ENCODE data around the gene XIRP2. TPM values are rescaled to one million over a fixed set of nuclear protein-coding genes. Genes with fewer than 3 reads are reported as not detected.

The XIRP2 gene
- total RNA-seq, 8 experiments from 2014 or later, result 0.05 to 0.93 (median 0.22) TPM; not detected in 2

DNA sequence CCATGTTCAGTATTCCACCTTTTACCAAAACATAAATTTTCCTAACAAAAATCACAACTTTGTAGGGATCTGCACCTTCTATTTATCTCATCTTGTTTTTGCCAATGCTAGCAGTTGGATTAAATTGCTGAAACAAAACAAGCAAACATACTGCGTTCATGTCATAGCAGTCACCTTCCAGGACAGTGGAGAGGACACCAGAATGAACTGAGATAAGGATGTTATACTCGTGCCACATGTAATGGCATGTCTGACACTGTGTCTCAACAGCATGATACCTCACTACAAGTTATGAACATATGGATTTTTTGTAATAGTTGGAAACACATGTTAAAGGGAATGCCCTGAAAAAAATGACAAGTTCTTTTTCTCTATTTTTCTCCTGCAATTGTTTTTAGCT lies 245.3 kb downstream of the XIRP2 start:
- in situ Hi-C loops (cut with MboI; ENCODE audit: low pct_unique_long_range_greater_than_20kb in 2 of 9, low sequenced_read_pairs in 9 of 9, unreplicated experiment in 9 of 9), result no loop called here
- Histone ChIP-seq H3K4me1 (replicated peaks in 1 of 2) (no peaks in the 10 kb centered on the region), H3K27ac (no peak overlapping the region), H3K4me3 (no peak overlapping the region)
- ATAC-seq (replicated peaks in 6 of 8), result no peak
- 0 to 100% (median 85%) methylated on average over 1 to 2 of the region's 2 CpGs for WGBS, 10 experiments

DNA sequence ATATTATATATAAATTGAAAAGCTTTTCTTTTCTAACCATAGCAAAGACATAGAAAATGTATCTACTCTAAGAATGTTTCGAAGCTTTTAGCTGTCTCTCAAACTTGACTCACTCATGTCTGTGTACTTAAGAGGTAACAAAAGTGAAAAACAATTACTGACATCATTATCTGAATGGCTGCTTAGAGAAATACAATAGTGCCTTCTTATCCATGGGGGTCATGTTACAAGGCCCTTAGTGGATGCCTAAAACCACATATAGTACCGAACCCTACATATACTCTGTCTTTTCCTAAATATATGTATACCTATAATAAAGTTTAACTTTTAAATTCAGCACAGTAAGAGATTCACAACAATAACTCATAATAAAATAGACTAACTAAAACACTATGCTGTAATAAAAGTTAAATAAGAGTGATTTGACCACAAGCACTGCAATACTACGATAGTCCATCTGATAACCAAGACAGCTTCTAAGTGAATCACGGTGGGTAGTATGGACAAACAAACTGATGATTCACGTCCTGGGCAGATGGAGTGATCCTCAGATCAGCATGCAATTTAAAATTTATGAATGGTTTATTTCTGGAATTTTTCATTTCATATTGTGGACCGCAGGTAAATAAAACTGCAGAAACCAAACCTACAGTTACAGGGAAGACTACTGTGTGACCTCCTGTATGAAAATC lies 246.2 kb downstream of the XIRP2 start:
- Histone ChIP-seq H3K27ac (no peak overlapping the region), H3K4me3 (no peak overlapping the region), H3K4me1 (replicated peaks in 1 of 2) (no peaks in the 10 kb centered on the region)
- 35 to 100% (median 90%) methylated on average over 3 to 6 of the region's 6 CpGs for WGBS, 10 experiments
- no peak for ATAC-seq (replicated peaks in 6 of 8)
- in situ Hi-C loops (cut with MboI; ENCODE audit: low pct_unique_long_range_greater_than_20kb in 2 of 9, low sequenced_read_pairs in 9 of 9, unreplicated experiment in 9 of 9), result no loop called here

DNA sequence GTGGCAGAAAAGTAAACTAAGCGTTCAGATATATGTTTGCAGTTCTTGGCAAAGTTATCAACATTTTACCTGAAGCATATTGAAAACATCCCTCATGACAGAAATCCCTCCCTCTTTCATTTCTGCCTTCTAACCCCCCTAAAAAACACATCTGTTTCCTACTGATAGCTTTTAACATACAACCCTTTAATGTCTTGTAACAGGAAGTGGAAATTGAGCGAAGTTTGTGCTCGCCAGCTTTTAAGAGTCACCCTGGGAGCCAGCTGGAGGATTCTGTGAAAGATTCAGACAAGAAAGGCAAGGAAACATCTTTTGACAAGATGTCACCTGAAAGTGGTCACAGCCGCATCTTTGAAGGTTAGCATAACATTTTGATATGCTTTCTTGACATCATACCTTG lies 247.4 kb downstream of the XIRP2 start:
- no peak for ATAC-seq (replicated peaks in 6 of 8)
- Histone ChIP-seq H3K4me1 (replicated peaks in 1 of 2) (peaks cover 0 to 2% of the 10 kb centered on the region in 2 donors), H3K27ac (no peak overlapping the region), H3K4me3 (no peak overlapping the region)
- in situ Hi-C loops (cut with MboI; ENCODE audit: low pct_unique_long_range_greater_than_20kb in 2 of 9, low sequenced_read_pairs in 9 of 9, unreplicated experiment in 9 of 9), result no loop called here
- 4 to 100% (median 79%) methylated on average over 1 to 4 of the region's 4 CpGs for WGBS, 10 experiments

GRCh38 chr2:167136879-167137596 lies 248.8 kb downstream of the XIRP2 start:
- Histone ChIP-seq H3K4me3 (no peak overlapping the region), H3K27ac (no peak overlapping the region), H3K4me1 (replicated peaks in 1 of 2) (peaks cover 0 to 3% of the 10 kb centered on the region in 2 donors)
- in situ Hi-C loops (cut with MboI; ENCODE audit: low pct_unique_long_range_greater_than_20kb in 2 of 9, low sequenced_read_pairs in 9 of 9, unreplicated experiment in 9 of 9), result no loop called here
- peak in 4 of 8 experiments; percentile 22 to 91 (median 44) for ATAC-seq (replicated peaks in 6 of 8)
- 0 to 100% (median 53%) methylated on average over 2 to 5 of the region's 5 CpGs for WGBS, 10 experiments

DNA sequence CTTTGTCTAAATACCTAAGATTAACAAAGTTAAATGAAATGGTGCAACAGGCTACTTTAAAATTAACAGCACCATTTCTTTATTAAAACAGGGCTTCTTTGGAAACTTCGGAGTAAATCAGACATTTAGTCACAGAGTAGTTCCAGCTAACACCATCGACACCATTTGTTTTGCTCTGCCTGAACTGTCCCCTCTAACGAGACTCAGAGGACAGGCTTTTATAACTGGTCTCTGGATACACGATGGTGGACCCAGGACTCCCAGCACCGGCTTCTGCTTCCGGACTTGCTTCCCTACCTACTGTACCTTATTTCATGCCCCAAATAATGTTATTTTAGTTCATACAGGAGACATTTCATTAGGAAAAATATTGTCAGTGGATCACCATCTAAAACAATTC lies 252.1 kb downstream of the XIRP2 start:
- no peak overlapping the region for H3K27ac ChIP-seq
- WGBS, 10 experiments, result 44 to 94% (median 83%) methylated on average over 5 to 6 of the region's 6 CpGs; no CpG with 5 or more reads in 1 of the 10 experiments
- no peak for ATAC-seq (replicated peaks in 6 of 8)

GRCh38 chr2:167140767-167141166 lies 252.5 kb downstream of the XIRP2 start:
- ATAC-seq (replicated peaks in 6 of 8), result peak in 5 of 8 experiments; percentile 57 to 96 (median 60)
- peaks cover 0 to 3% of the 10 kb centered on the region in 2 donors for H3K4me1 ChIP-seq (replicated peaks in 1 of 2)
- H3K4me3 ChIP-seq, result no peak overlapping the region
- in situ Hi-C loops (cut with MboI; ENCODE audit: low pct_unique_long_range_greater_than_20kb in 2 of 9, low sequenced_read_pairs in 9 of 9, unreplicated experiment in 9 of 9), result no loop called here
- no peak overlapping the region for H3K27ac ChIP-seq
- 0 to 94% (median 75%) methylated on average over 2 to 4 of the region's 4 CpGs; no CpG with 5 or more reads in 1 of the 10 experiments for WGBS, 10 experiments

More for the DNA sequence above, 252.1 kb downstream of the XIRP2 start:
- H3K4me1 ChIP-seq (replicated peaks in 1 of 2), result peaks cover 0 to 3% of the 10 kb centered on the region in 2 donors
- H3K4me3 ChIP-seq, result no peak overlapping the region
- in situ Hi-C loops (cut with MboI; ENCODE audit: low pct_unique_long_range_greater_than_20kb in 2 of 9, low sequenced_read_pairs in 9 of 9, unreplicated experiment in 9 of 9), result no loop called here

DNA sequence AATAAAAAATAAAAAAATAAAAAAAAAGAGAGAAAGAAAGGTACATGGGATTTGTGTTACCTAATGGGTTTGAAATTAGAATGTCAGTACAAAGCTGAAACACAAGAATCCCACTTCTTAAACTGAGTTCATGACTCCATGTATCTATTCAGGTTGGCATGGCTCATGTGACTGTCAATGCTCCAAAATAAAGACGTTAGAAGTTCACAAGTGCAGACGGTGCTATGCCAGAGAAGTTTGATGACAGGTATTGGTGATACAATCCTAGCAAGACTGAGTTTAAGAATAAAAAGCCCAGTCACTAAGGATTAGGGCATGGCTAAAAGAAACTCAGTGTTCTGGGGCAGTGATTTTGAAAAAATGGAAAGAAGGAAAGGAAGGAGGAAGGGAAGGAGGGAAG lies 254.3 kb downstream of the XIRP2 start:
- in situ Hi-C loops (cut with MboI; ENCODE audit: low pct_unique_long_range_greater_than_20kb in 2 of 9, low sequenced_read_pairs in 9 of 9, unreplicated experiment in 9 of 9), result no loop called here
- Histone ChIP-seq H3K27ac (no peak overlapping the region), H3K4me3 (no peak overlapping the region), H3K4me1 (replicated peaks in 1 of 2) (peaks cover 0 to 3% of the 10 kb centered on the region in 2 donors)
- WGBS, 10 experiments, result 42 to 100% (median 79%) methylated on average over 1 to 2 of the region's 2 CpGs
- ATAC-seq (replicated peaks in 6 of 8), result no peak

GRCh38 chr2:167144179-167144898 lies 256.1 kb downstream of the XIRP2 start:
- Histone ChIP-seq H3K27ac (no peak overlapping the region), H3K4me3 (no peak overlapping the region), H3K4me1 (replicated peaks in 1 of 2) (peaks cover 0 to 3% of the 10 kb centered on the region in 2 donors)
- 3 to 100% (median 74%) methylated on average over 1 to 5 of the region's 5 CpGs for WGBS, 10 experiments
- in situ Hi-C loops (cut with MboI; ENCODE audit: low pct_unique_long_range_greater_than_20kb in 2 of 9, low sequenced_read_pairs in 9 of 9, unreplicated experiment in 9 of 9), result no loop called here
- ATAC-seq (replicated peaks in 6 of 8), result peak in 2 of 8 experiments; percentile 25 to 52

DNA sequence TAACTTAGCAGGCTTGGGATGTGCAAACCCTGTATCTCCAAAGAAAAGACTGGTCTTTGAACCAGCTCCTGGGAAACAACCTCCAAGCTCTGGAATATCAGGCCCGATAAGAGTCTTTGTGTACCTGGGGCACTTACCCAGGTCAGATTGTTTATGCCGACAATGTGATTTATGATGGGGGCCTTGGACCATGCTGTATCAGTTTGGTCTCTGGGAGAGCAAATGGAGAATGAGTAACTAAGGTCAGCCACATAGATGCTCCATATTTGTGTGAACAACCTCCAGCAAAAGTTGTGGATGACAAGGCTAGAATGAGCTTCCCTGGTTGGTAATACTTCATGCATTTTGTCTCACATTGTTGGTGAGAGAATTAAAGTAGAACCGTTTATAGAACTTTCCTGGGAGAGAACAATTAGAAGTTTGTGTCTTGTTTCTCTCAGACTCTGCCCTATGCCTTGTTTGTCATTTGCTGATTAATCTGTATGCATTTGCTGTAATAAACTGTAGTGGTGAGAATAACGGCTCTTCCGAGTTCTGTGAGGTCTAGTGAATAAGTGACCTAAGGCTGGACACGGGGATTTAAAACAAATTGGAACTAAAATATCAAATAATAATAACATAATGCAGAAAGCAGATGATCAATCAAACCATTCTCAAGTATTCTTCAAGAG lies 259.1 kb downstream of the XIRP2 start:
- Histone ChIP-seq H3K4me3 (no peak overlapping the region), H3K4me1 (replicated peaks in 1 of 2) (no peaks in the 10 kb centered on the region), H3K27ac (no peak overlapping the region)
- in situ Hi-C loops (cut with MboI; ENCODE audit: low pct_unique_long_range_greater_than_20kb in 2 of 9, low sequenced_read_pairs in 9 of 9, unreplicated experiment in 9 of 9), result no loop called here
- ATAC-seq (replicated peaks in 6 of 8), result no peak
- 0 to 82% (median 61%) methylated on average over 1 to 6 of the region's 6 CpGs; no CpG with 5 or more reads in 1 of the 10 experiments for WGBS, 10 experiments

GRCh38 chr2:167151894-167152293 lies 263.6 kb downstream of the XIRP2 start:
- in situ Hi-C loops (cut with MboI; ENCODE audit: low pct_unique_long_range_greater_than_20kb in 2 of 9, low sequenced_read_pairs in 9 of 9, unreplicated experiment in 9 of 9), result no loop called here
- no peak overlapping the region for H3K4me3 ChIP-seq
- H3K27ac ChIP-seq, result no peak overlapping the region
- H3K4me1 ChIP-seq (replicated peaks in 1 of 2), result no peaks in the 10 kb centered on the region
- WGBS, 10 experiments, result 0 to 100% (median 80%) methylated on average over 1 of the region's 1 CpG; no CpG with 5 or more reads in 5 of the 10 experiments
- ATAC-seq (replicated peaks in 6 of 8), result no peak

GRCh38 chr2:167157523-167157922 lies 269.2 kb downstream of the XIRP2 start:
- 0 to 88% (median 27%) methylated on average over 1 of the region's 1 CpG; no CpG with 5 or more reads in 2 of the 10 experiments for WGBS, 10 experiments
- Histone ChIP-seq H3K27ac (no peak overlapping the region), H3K4me3 (no peak overlapping the region), H3K4me1 (replicated peaks in 1 of 2) (no peaks in the 10 kb centered on the region)
- ATAC-seq (replicated peaks in 6 of 8), result no peak
- in situ Hi-C loops (cut with MboI; ENCODE audit: low pct_unique_long_range_greater_than_20kb in 2 of 9, low sequenced_read_pairs in 9 of 9, unreplicated experiment in 9 of 9), result no loop called here

DNA sequence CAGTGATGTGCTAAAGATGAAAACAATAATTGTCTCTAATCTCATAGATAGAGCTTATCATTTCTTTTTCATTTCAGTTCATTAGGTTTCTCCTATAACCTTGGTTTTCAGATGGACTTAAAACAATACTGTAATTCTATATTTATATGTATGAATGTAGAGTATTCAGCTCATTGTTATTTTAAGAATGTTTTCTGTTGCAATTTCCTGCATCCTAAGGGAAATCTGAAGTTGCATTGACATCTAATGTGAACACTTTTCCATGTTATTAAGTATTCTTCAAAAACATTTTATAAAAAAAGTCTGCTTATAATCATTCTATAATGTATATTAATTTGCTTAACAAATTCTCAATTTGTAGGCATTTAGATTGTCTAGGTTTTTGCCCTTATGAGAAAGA lies 288.9 kb downstream of the XIRP2 start:
- no peak overlapping the region for H3K27ac ChIP-seq
- in situ Hi-C loops (cut with MboI; ENCODE audit: low pct_unique_long_range_greater_than_20kb in 2 of 9, low sequenced_read_pairs in 9 of 9, unreplicated experiment in 9 of 9), result no loop called here

DNA sequence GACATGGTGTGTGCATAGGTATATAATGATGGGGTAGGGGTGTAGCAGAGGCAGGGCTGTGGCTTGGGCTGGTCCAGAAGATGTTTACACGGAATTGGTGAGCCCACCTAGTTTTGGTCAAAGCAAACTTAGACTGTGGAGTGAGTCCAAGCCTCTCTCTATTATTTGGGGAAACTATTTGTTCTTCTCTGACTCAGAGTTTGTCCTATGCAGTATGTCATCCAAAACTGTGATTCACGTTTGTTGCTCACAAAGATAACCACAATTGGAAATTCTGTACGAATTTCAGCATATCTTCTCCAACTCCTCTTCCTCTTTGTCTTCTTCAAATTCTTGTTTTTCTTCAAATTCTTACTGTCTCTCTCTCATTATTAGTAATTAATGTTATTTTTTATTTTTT lies 292.9 kb downstream of the XIRP2 start:
- WGBS, 10 experiments, result 0 to 90% (median 73%) methylated on average over 2 to 3 of the region's 3 CpGs
- Histone ChIP-seq H3K4me1 (replicated peaks in 1 of 2) (no peaks in the 10 kb centered on the region), H3K4me3 (no peak overlapping the region), H3K27ac (no peak overlapping the region)
- in situ Hi-C loops (cut with MboI; ENCODE audit: low pct_unique_long_range_greater_than_20kb in 2 of 9, low sequenced_read_pairs in 9 of 9, unreplicated experiment in 9 of 9), result no loop called here
- no peak for ATAC-seq (replicated peaks in 6 of 8)

More for the DNA sequence above, 288.9 kb downstream of the XIRP2 start:
- no peak overlapping the region for H3K4me3 ChIP-seq
- no peaks in the 10 kb centered on the region for H3K4me1 ChIP-seq (replicated peaks in 1 of 2)
- no peak for ATAC-seq (replicated peaks in 6 of 8)

Measured in motor neuron (in vitro differentiated cells).